GM19238 (cell line): ENCODE data around the gene ADRA2A.

ENCODE experiments used
- DNase-seq: peaks from one replicate; pipeline ENCODE4 v3.0.0; 2011; ENCODE audit warnings: low spot score; ENCODE audit not compliant: insufficient read length

Gene ADRA2A

DNA sequence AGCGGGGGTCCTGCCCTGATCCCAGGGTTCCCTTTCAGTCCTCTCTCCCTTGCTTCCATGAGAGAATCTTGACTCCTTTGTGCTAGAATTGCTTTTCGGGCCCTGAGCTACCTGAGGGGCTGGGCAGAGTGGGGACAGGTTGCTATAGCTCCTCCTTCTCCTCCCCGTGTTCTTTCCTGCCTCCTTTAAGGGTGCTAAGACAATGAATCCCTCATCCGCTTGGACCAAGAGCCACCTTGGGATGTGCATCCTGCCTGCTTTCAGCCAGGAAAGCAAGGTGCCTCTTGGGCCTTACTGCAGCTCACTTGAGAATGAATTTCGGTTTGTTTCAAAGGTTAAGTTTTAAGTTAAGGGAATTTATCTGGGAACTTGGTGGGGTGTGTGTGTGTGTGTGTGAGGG, 53.6 kb downstream of the ADRA2A start:
- DNase-seq, result no peak
